Measurements from ENCODE around the gene MTUS2.

MTUS2 gene

GRCh38 chr13:28830580-28830979, 10.4 kb downstream of the MTUS2 start:
- no peak for DNase-seq (ENCODE audit: low spot score in 2 of 2)
- no peak overlapping the region for H3K4me3 ChIP-seq
- H3K27me3 ChIP-seq (ENCODE audit: low read depth) = no peaks in the 10 kb centered on the region
- in situ Hi-C loops (cut with MboI; ENCODE audit: low sequenced_read_pairs) = no loop called here
- H3K36me3 ChIP-seq (replicated peaks) = no peaks in the 10 kb centered on the region
- H3K9me3 ChIP-seq = no peaks in the 10 kb centered on the region; the same call in 1 of the 2 replicates
- H3K4me1 ChIP-seq = no peaks in the 10 kb centered on the region

GRCh38 chr13:28831117-28831516, 11.0 kb downstream of the MTUS2 start:
- Histone ChIP-seq H3K4me3 (no peak overlapping the region), H3K27me3 (ENCODE audit: low read depth) (no peaks in the 10 kb centered on the region), H3K36me3 (replicated peaks) (no peaks in the 10 kb centered on the region), H3K4me1 (no peaks in the 10 kb centered on the region), H3K9me3 (no peaks in the 10 kb centered on the region; the same call in 1 of the 2 replicates)
- DNase-seq (ENCODE audit: low spot score in 2 of 2) = no peak
- in situ Hi-C loops (cut with MboI; ENCODE audit: low sequenced_read_pairs) = no loop called here

- H3K27me3 ChIP-seq (ENCODE audit: low read depth) = no peaks in the 10 kb centered on the region
- no peak overlapping the region for H3K4me3 ChIP-seq
- no peaks in the 10 kb centered on the region for H3K9me3 ChIP-seq
- in situ Hi-C loops (cut with MboI; ENCODE audit: low sequenced_read_pairs) = no loop called here
- DNase-seq (ENCODE audit: low spot score in 2 of 2) = no peak
- no peaks in the 10 kb centered on the region for H3K4me1 ChIP-seq
- no peaks in the 10 kb centered on the region for H3K36me3 ChIP-seq (replicated peaks)
These were observed 17.0 kb downstream of the MTUS2 start for GRCh38 chr13:28837111-28837510.

GRCh38 chr13:28843639-28844038, 23.5 kb downstream of the MTUS2 start:
- no peak overlapping the region for H3K4me3 ChIP-seq
- in situ Hi-C loops (cut with MboI; ENCODE audit: low sequenced_read_pairs) = no loop called here
- no peaks in the 10 kb centered on the region for H3K4me1 ChIP-seq
- no peak for DNase-seq (ENCODE audit: low spot score in 2 of 2)
- H3K27me3 ChIP-seq (ENCODE audit: low read depth) = no peaks in the 10 kb centered on the region
- H3K9me3 ChIP-seq = no peaks in the 10 kb centered on the region
- H3K36me3 ChIP-seq (replicated peaks) = no peaks in the 10 kb centered on the region

- H3K36me3 ChIP-seq (replicated peaks) = no peaks in the 10 kb centered on the region
- DNase-seq (ENCODE audit: low spot score in 2 of 2) = no peak
- no peaks in the 10 kb centered on the region for H3K4me1 ChIP-seq
- no peaks in the 10 kb centered on the region for H3K9me3 ChIP-seq
- H3K4me3 ChIP-seq = no peak overlapping the region
- 0 out of 2 replicates have a peak, but pooled peaks cover 3% of the 10 kb centered on the region for H3K27me3 ChIP-seq (ENCODE audit: low read depth)
- in situ Hi-C loops (cut with MboI; ENCODE audit: low sequenced_read_pairs) = no loop called here
These were observed 29.3 kb downstream of the MTUS2 start for GRCh38 chr13:28849441-28849840.

- no peaks in the 10 kb centered on the region for H3K36me3 ChIP-seq (replicated peaks)
- in situ Hi-C loops (cut with MboI; ENCODE audit: low sequenced_read_pairs) = no loop called here
- H3K4me3 ChIP-seq = no peak overlapping the region
These were observed 30.1 kb downstream of the MTUS2 start for GRCh38 chr13:28850226-28850625.

GRCh38 chr13:28851422-28851821, 31.3 kb downstream of the MTUS2 start:
- no peak overlapping the region for H3K4me3 ChIP-seq
- no peaks in the 10 kb centered on the region for H3K36me3 ChIP-seq (replicated peaks)
- 0 out of 2 replicates have a peak, but pooled peaks cover 3% of the 10 kb centered on the region for H3K27me3 ChIP-seq (ENCODE audit: low read depth)
- H3K4me1 ChIP-seq = no peaks in the 10 kb centered on the region
- in situ Hi-C loops (cut with MboI; ENCODE audit: low sequenced_read_pairs) = no loop called here
- H3K9me3 ChIP-seq = no peaks in the 10 kb centered on the region
- no peak for DNase-seq (ENCODE audit: low spot score in 2 of 2)

More at GRCh38 chr13:28850226-28850625, 30.1 kb downstream of the MTUS2 start:
- Histone ChIP-seq H3K9me3 (no peaks in the 10 kb centered on the region), H3K4me1 (no peaks in the 10 kb centered on the region), H3K27me3 (ENCODE audit: low read depth) (0 out of 2 replicates have a peak, but pooled peaks cover 3% of the 10 kb centered on the region)
- no peak for DNase-seq (ENCODE audit: low spot score in 2 of 2)

GRCh38 chr13:28854657-28855056, 34.5 kb downstream of the MTUS2 start:
- Histone ChIP-seq H3K27me3 (ENCODE audit: low read depth) (no peaks in the 10 kb centered on the region), H3K4me1 (no peaks in the 10 kb centered on the region), H3K9me3 (no peaks in the 10 kb centered on the region), H3K4me3 (no peak overlapping the region), H3K36me3 (replicated peaks) (no peaks in the 10 kb centered on the region)
- no peak for DNase-seq (ENCODE audit: low spot score in 2 of 2)
- in situ Hi-C loops (cut with MboI; ENCODE audit: low sequenced_read_pairs) = no loop called here

- Histone ChIP-seq H3K9me3 (no peaks in the 10 kb centered on the region), H3K4me1 (no peaks in the 10 kb centered on the region), H3K36me3 (replicated peaks) (no peaks in the 10 kb centered on the region), H3K27me3 (ENCODE audit: low read depth) (no peaks in the 10 kb centered on the region), H3K4me3 (no peak overlapping the region)
- DNase-seq (ENCODE audit: low spot score in 2 of 2) = no peak
- in situ Hi-C loops (cut with MboI; ENCODE audit: low sequenced_read_pairs) = no loop called here
These were observed 36.1 kb downstream of the MTUS2 start for GRCh38 chr13:28856287-28856686.

- no peaks in the 10 kb centered on the region for H3K4me1 ChIP-seq
- no peaks in the 10 kb centered on the region for H3K36me3 ChIP-seq (replicated peaks)
- no peaks in the 10 kb centered on the region for H3K27me3 ChIP-seq (ENCODE audit: low read depth)
- no peak overlapping the region for H3K4me3 ChIP-seq
- in situ Hi-C loops (cut with MboI; ENCODE audit: low sequenced_read_pairs) = no loop called here
- DNase-seq (ENCODE audit: low spot score in 2 of 2) = no peak
- no peaks in the 10 kb centered on the region for H3K9me3 ChIP-seq
These were observed 38.9 kb downstream of the MTUS2 start for GRCh38 chr13:28859069-28859468.

- H3K36me3 ChIP-seq (replicated peaks) = no peaks in the 10 kb centered on the region
- H3K4me3 ChIP-seq = no peak overlapping the region
- in situ Hi-C loops (cut with MboI; ENCODE audit: low sequenced_read_pairs) = no loop called here
- H3K4me1 ChIP-seq = no peaks in the 10 kb centered on the region
- no peaks in the 10 kb centered on the region for H3K27me3 ChIP-seq (ENCODE audit: low read depth)
- no peak for DNase-seq (ENCODE audit: low spot score in 2 of 2)
- no peaks in the 10 kb centered on the region for H3K9me3 ChIP-seq
These were observed 39.6 kb downstream of the MTUS2 start for GRCh38 chr13:28859717-28860116.

GRCh38 chr13:28864544-28864943, 44.4 kb downstream of the MTUS2 start:
- Histone ChIP-seq H3K4me3 (no peak overlapping the region), H3K27me3 (ENCODE audit: low read depth) (no peaks in the 10 kb centered on the region), H3K9me3 (no peaks in the 10 kb centered on the region), H3K4me1 (no peaks in the 10 kb centered on the region), H3K36me3 (replicated peaks) (no peaks in the 10 kb centered on the region)
- in situ Hi-C loops (cut with MboI; ENCODE audit: low sequenced_read_pairs) = no loop called here
- DNase-seq (ENCODE audit: low spot score in 2 of 2) = no peak

GRCh38 chr13:28865149-28865744, 45.1 kb downstream of the MTUS2 start:
- H3K36me3 ChIP-seq (replicated peaks) = no peaks in the 10 kb centered on the region
- H3K9me3 ChIP-seq = no peaks in the 10 kb centered on the region
- in situ Hi-C loops (cut with MboI; ENCODE audit: low sequenced_read_pairs) = no loop called here
- no peaks in the 10 kb centered on the region for H3K27me3 ChIP-seq (ENCODE audit: low read depth)
- DNase-seq (ENCODE audit: low spot score in 2 of 2) = no peak
- H3K4me3 ChIP-seq = no peak overlapping the region
- no peaks in the 10 kb centered on the region for H3K4me1 ChIP-seq

- H3K9me3 ChIP-seq = no peaks in the 10 kb centered on the region
- no peak for DNase-seq (ENCODE audit: low spot score in 2 of 2)
- no peaks in the 10 kb centered on the region for H3K36me3 ChIP-seq (replicated peaks)
- no peaks in the 10 kb centered on the region for H3K27me3 ChIP-seq (ENCODE audit: low read depth)
- H3K4me1 ChIP-seq = no peaks in the 10 kb centered on the region
- in situ Hi-C loops (cut with MboI; ENCODE audit: low sequenced_read_pairs) = no loop called here
- no peak overlapping the region for H3K4me3 ChIP-seq
These were observed 45.8 kb downstream of the MTUS2 start for GRCh38 chr13:28865951-28866350.

GRCh38 chr13:28866932-28867331, 46.8 kb downstream of the MTUS2 start:
- no peak for DNase-seq (ENCODE audit: low spot score in 2 of 2)
- no peaks in the 10 kb centered on the region for H3K4me1 ChIP-seq
- no peaks in the 10 kb centered on the region for H3K27me3 ChIP-seq (ENCODE audit: low read depth)
- H3K4me3 ChIP-seq = no peak overlapping the region
- in situ Hi-C loops (cut with MboI; ENCODE audit: low sequenced_read_pairs) = no loop called here
- no peaks in the 10 kb centered on the region for H3K36me3 ChIP-seq (replicated peaks)
- no peaks in the 10 kb centered on the region for H3K9me3 ChIP-seq
